Activated CD4-positive, CD25-positive, alpha-beta regulatory T cell treated with anti-CD3 and anti-CD28 coated beads, Interleukin-2, amount 50 U/mL, for 24 hours (primary cell): ENCODE results near the gene ALKBH8.
A peak's percentile ranks its signal among the peaks of the same experiment; 100 is the strongest.
"Not testable (repeated sequence)": the region's sequence is repeated elsewhere in the genome, so short reads cannot be mapped to it uniquely, and the experiment has no call there.

ENCODE experiments used
- ATAC-seq, 2 donors: fragments of 150-1000 bp; cut with Tn5 transposase; one replicate each; pipeline ENCODE4 v1.10.0; 2021; ENCODE audit warnings: mild to moderate bottlenecking in 1 of 2, moderate library complexity in 1 of 2

The ALKBH8 gene

GRCh38 chr11:107565219-107565937, at the start of gene ALKBH8:
Gene ALKBH8 (minus strand): TSS chr11:107565735. CDS start chr11:107560893, 4,842 bp downstream.
- peak; percentile 94 to 95 for ATAC-seq

- no peak for ATAC-seq
These were observed 46.9 kb upstream of the ALKBH8 start for GRCh38 chr11:107612445-107612844.

GRCh38 chr11:107609400-107610218, 44.1 kb upstream of the ALKBH8 start:
- no peak for ATAC-seq

- no peak for ATAC-seq
These were observed 43.3 kb upstream of the ALKBH8 start for GRCh38 chr11:107608809-107609208.

GRCh38 chr11:107606141-107606540, 40.6 kb upstream of the ALKBH8 start:
- ATAC-seq = no peak

GRCh38 chr11:107605061-107606006, 39.8 kb upstream of the ALKBH8 start:
- ATAC-seq = no peak

- ATAC-seq = peak in 1 of 2 donors; percentile 46
These were observed 32.9 kb upstream of the ALKBH8 start for GRCh38 chr11:107598225-107599139.

- ATAC-seq = no peak
These were observed 29.2 kb upstream of the ALKBH8 start for GRCh38 chr11:107594736-107595135.

- ATAC-seq = no peak
These were observed 28.4 kb upstream of the ALKBH8 start for GRCh38 chr11:107593951-107594350.

GRCh38 chr11:107592813-107593212, 27.3 kb upstream of the ALKBH8 start:
- no peak for ATAC-seq

- no peak for ATAC-seq
These were observed 26.7 kb upstream of the ALKBH8 start for GRCh38 chr11:107592231-107592590.

GRCh38 chr11:107591378-107592230, 26.1 kb upstream of the ALKBH8 start:
- ATAC-seq = peak; percentile 80 to 87

- ATAC-seq = peak; percentile 16 to 24
These were observed 25.2 kb upstream of the ALKBH8 start, which contains the start of gene ELMOD1 for GRCh38 chr11:107590460-107591377. Gene ELMOD1 (plus strand): TSS chr11:107591147. CDS start chr11:107618190, 27,043 bp downstream.

GRCh38 chr11:107587306-107587979, 21.9 kb upstream of the ALKBH8 start:
- ATAC-seq = no peak

- peak in 1 of 2 donors; percentile 62 for ATAC-seq
These were observed 18.2 kb upstream of the ALKBH8 start for GRCh38 chr11:107583629-107584195.

- ATAC-seq = no peak
These were observed 15.6 kb upstream of the ALKBH8 start for GRCh38 chr11:107581147-107581546.

GRCh38 chr11:107579169-107579568, 13.6 kb upstream of the ALKBH8 start:
- ATAC-seq = not testable (repeated sequence)

- ATAC-seq = no peak
These were observed 11.8 kb upstream of the ALKBH8 start for GRCh38 chr11:107577346-107577711.
